Measurements from ENCODE around the gene COX8C. TPM values are rescaled to one million over a fixed set of nuclear protein-coding genes. Genes with fewer than 3 reads are reported as not detected.

The COX8C gene
- total and polyA plus RNA-seq, 9 of the 15 experiments (the other 6 are each of a cell fraction or from before 2014, with no cell fraction given): not detected

DNA sequence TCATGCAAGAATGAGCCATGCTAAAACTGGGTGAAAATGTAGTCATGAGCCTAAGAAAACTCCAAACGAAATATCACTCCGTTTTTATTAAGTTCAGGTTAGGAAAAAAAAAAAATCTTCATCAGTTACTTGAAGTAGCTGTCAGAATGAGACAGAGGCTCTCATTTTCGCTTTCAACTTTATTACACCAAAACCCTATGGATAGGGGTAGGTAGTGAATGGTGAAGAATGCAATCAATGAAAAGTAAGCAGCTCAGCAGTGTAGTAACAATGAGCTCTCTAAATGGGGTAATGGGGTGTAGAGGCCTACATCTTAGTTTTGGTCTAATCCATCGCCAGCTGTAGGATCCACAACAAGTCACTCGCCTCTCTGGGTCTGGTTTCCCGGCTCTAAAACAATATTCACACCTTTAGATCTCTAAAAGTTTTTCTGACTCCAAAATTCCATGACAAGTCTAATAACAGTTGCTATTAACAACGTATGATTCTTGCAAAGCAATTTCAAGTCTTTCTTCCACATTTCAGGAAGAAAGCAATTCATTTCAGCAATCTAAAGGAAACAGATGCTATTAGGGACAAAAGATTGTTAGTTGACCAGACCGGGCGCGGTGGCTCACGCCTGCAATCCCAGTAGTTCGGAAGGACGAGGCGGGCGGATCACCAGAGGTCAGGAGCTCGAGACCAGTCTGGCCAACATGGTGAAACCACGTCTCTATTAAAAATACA, 15.8 kb upstream of the COX8C start:
- H3K9ac ChIP-seq (ENCODE audit: insufficient read depth in 1 of 2, low read depth in 2 of 2, low read length in 2 of 2): peak overlapping the region; percentile 20 to 50; a peak in 3 of 4 replicates
- intact Hi-C loops (cut with micrococcal nuclease): loop anchor here (5.0 kb wide), 2 partner anchors 49 to 64 kb away; no protein-coding TSS in a partner anchor
- no peaks in the 10 kb centered on the region for H3K36me3 ChIP-seq (ENCODE audit: control insufficient read depth, insufficient read depth, low read length)
- H4K20me1 ChIP-seq (replicated peaks; ENCODE audit: control insufficient read depth, insufficient read depth, low read length): peaks cover 5% of the 10 kb centered on the region; the same call in 1 of the 2 replicates
- DNase-seq (ENCODE audit: extremely low read depth in 1 of 4, low spot score in 3 of 4) (peak in 1 of 4 experiments; percentile 25), FAIRE-seq (peak; percentile 37), ATAC-seq (peak; percentile 19)
- no peaks in the 10 kb centered on the region for H3K27me3 ChIP-seq (ENCODE audit: control insufficient read depth in 2 of 2, insufficient read depth in 2 of 2, low read length in 2 of 2)
- H3K27ac ChIP-seq (ENCODE audit: extremely low read depth, low read depth, low read length): peak overlapping the region; percentile 88; the same call in 2 of the 3 replicates
- no peak overlapping the region for H2AFZ ChIP-seq (ENCODE audit: low read depth, low read length)
- BruUV-seq (replicated peaks): no TSS peak
- peaks cover 0 to 8% of the 10 kb centered on the region in 2 experiments; a peak in 3 of 5 replicates for H3K4me1 ChIP-seq (replicated peaks in 1 of 2; ENCODE audit: control insufficient read depth in 2 of 2, insufficient read depth in 2 of 2, low read length in 2 of 2)
- H3K79me2 ChIP-seq (ENCODE audit: control insufficient read depth, insufficient read depth, low read length): peaks cover 76% of the 10 kb centered on the region
- in situ Hi-C loops (cut with MboI): no loop called here
- CTCF ChIA-PET (ENCODE audit: low intra/inter-chr PET ratio): no interaction called here
- no peaks in the 10 kb centered on the region for H3K9me3 ChIP-seq (replicated peaks; ENCODE audit: control insufficient read depth, insufficient read depth, low read depth, low read length)
- peak overlapping the region; percentile 95 for H3K4me2 ChIP-seq (ENCODE audit: insufficient read depth, low read length)
- POLR2A ChIA-PET: interaction anchor here (1.0 to 2.5 kb wide), 4 partner anchors 8 to 48 kb away, joined by 3 to 12 read pairs (median 8); no protein-coding TSS in a partner anchor
- WGBS (ENCODE audit: insufficient coverage, low coverage, missing lambda C conversion rate): 5% methylated on average over 15 of the region's 17 CpGs
- H3K9me1 ChIP-seq (ENCODE audit: control insufficient read depth, insufficient read depth, low read length): no peaks in the 10 kb centered on the region
- TF ChIP-seq CXXC5 (CRISPR knock-in tag; IDR thresholded peaks at IDR 0.05) (0 out of 2 replicates have a peak, but pooled peaks have one; percentile 10), L3MBTL2 (IDR thresholded peaks at IDR 0.05) (0 out of 2 replicates have a peak, but pooled peaks have one; percentile 36), TFAM (CRISPR knock-in tag; conservative IDR thresholded peaks at IDR 0.05) (no peak), TCF3 (CRISPR knock-in tag; IDR thresholded peaks at IDR 0.05) (0 out of 2 replicates have a peak, but pooled peaks have one; percentile 10)
- TF ChIP-seq, protein P1, sequence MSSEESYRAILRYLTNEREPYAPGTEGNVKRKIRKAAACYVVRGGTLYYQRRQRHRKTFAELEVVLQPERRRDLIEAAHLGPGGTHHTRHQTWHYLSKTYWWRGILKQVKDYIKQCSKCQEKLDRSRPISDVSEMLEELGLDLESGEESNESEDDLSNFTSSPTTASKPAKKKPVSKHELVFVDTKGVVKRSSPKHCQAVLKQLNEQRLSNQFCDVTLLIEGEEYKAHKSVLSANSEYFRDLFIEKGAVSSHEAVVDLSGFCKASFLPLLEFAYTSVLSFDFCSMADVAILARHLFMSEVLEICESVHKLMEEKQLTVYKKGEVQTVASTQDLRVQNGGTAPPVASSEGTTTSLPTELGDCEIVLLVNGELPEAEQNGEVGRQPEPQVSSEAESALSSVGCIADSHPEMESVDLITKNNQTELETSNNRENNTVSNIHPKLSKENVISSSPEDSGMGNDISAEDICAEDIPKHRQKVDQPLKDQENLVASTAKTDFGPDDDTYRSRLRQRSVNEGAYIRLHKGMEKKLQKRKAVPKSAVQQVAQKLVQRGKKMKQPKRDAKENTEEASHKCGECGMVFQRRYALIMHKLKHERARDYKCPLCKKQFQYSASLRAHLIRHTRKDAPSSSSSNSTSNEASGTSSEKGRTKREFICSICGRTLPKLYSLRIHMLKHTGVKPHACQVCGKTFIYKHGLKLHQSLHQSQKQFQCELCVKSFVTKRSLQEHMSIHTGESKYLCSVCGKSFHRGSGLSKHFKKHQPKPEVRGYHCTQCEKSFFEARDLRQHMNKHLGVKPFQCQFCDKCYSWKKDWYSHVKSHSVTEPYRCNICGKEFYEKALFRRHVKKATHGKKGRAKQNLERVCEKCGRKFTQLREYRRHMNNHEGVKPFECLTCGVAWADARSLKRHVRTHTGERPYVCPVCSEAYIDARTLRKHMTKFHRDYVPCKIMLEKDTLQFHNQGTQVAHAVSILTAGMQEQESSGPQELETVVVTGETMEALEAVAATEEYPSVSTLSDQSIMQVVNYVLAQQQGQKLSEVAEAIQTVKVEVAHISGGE (CRISPR knock-in tag; IDR thresholded peaks at IDR 0.05): no peak
- H3K4me3 ChIP-seq: peak overlapping the region; percentile 86
